Hematopoietic multipotent progenitor cell treated with erythropoietin and hydrocortisone succinate and interleukin-3 and kit ligand, for 15 days (in vitro differentiated cells): ENCODE results near the gene DUSP22.

Source experiments
- DNase-seq: peaks from one replicate; pipeline ENCODE4 v3.0.0-alpha.2; 2015; ENCODE audit warnings: low spot score

Gene DUSP22

DNA sequence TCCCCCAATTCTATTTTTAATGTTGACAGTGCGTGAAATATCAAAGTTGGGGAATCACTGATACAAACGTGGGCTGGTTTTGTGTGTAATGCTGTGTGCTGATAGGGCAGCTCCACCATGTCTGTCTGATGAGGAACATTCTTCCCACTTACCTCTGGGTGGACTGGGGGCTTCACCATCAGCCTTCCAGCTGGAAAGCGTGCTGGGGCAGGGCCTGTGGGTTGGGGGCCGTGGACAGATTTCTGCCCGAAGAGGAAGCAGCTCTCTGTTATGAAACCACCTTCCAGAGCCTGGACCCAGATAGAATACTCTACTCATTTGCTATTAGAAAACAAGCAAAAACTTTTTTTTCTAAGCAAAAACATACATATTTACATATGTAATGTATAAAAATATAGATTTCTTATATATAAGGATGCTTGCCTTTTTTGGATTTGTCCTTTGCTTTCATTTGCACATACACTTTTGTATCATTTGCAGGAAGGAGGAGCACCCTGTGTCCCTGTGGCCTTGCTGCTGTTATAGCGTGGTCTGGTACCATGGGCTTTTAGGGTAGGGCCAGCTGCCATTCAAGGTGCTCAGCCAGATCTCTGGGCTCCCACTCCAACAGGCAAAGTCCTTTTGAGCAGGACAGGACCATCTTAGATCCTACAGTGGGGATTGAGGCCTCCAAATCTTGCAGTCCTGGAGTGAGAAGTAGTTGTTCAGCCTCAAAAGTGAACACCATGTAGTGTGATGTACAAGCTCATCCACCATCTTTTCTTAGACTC is 48.1 kb downstream of the DUSP22 start:
- DNase-seq = no peak

- DNase-seq = peak; percentile 47
Observed at GRCh38 chr6:340991-341827, 48.9 kb downstream of the DUSP22 start.

DNA sequence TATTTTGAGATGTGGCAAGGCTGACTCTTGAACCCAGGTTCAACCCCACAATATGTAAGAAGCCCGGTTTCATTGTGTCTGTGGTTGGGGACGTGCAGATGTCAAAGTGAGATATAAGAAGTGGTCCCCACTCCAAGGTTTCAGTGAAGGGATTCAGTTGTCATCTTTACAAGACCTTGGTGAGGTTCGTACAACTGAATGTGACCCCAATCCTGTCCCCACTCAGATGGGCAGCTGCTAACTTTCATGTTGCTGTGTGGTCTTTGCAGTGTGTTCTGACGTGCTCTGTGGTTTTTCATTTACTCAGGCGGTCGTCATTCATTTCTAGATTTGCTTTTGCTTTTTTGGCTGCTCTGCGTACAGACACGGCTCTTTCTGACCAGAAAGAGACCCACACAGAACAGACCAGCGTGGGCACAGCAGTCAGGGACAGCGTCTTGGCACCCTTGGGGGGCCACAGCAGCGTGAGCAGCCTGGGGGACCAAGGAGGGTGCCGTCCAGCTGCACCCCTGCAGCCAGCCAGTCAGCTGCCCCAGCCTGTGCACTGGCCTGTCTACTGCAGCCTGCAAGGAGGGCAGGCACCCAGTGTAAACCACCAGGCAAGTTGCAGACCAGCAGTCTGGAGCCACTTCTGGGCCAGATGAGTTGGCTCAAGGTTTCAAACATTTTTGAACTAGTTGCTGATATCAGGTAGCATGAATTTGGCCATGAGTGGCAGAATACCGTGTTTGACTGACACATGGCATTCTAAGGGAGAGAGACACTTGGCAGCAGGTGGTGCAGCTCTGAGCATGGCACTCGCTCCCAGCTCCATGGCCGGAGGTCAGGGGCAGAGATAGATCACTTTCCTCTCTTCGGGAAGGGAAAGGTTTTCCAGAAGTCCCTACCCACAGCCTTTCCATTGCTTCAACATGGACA is 49.9 kb downstream of the DUSP22 start:
- no peak for DNase-seq

DNA sequence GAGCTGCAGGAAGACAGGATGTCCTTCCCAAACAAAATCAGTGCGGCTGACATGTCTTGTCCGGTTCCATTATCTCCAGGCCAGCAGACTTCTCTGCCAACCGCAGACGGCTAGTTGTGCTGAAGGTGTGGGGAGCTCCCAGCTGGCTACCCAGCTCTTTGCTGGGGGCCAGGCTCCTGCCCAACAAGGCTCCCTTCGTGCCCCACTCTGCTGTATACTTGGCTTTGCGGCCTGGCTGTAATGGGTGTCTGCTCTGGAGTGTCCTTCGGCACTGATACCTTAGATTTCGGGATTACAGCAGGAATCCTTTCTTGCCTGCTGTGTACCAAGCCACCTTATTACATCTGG is 50.5 kb downstream of the DUSP22 start:
- DNase-seq = no peak

GRCh38 chr6:343226-343935 is 51.1 kb downstream of the DUSP22 start:
- no peak for DNase-seq

- no peak for DNase-seq
Observed at GRCh38 chr6:343960-344815, 51.9 kb downstream of the DUSP22 start.

- no peak for DNase-seq
Observed at GRCh38 chr6:344816-345340, 52.6 kb downstream of the DUSP22 start.

- no peak for DNase-seq
Observed at GRCh38 chr6:345747-346385, 53.6 kb downstream of the DUSP22 start.

- no peak for DNase-seq
Observed at GRCh38 chr6:346386-347030, 54.2 kb downstream of the DUSP22 start.

GRCh38 chr6:347232-347631 is 54.9 kb downstream of the DUSP22 start:
- no peak for DNase-seq

- no peak for DNase-seq
Observed at GRCh38 chr6:347951-348859, 55.9 kb downstream of the DUSP22 start.

DNA sequence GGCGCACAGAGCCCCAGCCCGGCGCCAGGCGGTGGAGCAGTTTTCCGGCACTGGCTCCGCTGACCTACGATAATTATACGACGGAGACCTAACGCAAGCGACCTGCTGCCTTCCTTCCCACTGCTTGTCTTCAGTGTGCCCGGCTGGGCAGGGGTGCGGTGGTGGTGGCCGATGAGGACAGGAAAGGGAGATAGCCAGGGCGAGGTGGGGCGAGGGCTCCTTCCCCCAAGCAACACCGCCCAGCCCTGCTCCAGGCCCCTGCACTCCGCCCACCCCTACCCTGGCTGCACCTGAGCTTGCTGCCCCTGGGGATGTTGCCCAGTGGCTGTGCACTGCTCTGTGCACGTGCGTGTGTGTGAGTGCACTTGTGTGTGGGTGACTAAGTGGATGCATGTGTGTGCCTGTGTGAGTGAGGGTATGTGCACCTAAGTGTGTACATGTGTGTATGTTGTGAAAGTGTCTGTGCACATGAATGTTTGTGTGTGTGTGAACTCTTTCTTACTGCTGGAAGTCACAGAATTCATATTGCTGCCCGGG is 56.6 kb downstream of the DUSP22 start:
- DNase-seq = no peak

DNA sequence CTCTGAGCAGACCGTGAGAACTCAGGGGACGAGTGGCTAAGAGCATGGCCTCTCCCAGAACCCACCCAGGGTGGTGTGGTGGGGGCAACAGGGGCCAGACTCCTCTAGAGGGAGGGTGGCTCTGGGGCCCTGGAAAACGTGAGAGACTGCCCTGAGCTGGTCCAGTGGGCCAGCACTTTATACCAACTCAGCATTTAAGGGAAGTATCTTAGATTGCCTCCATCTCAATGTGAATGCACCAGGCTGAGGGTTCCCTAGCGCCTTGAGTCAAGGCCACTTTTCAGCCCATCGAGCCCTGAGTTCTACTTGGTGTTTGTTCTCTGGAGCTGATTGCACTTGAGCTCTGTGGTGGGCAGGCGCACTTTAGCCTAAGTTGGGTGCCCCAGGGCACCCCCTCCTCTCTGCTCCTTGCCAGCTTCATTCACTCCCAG is 57.2 kb downstream of the DUSP22 start:
- no peak for DNase-seq

GRCh38 chr6:350371-350770 is 58.1 kb downstream of the DUSP22 start:
- DNase-seq = no peak

DNA sequence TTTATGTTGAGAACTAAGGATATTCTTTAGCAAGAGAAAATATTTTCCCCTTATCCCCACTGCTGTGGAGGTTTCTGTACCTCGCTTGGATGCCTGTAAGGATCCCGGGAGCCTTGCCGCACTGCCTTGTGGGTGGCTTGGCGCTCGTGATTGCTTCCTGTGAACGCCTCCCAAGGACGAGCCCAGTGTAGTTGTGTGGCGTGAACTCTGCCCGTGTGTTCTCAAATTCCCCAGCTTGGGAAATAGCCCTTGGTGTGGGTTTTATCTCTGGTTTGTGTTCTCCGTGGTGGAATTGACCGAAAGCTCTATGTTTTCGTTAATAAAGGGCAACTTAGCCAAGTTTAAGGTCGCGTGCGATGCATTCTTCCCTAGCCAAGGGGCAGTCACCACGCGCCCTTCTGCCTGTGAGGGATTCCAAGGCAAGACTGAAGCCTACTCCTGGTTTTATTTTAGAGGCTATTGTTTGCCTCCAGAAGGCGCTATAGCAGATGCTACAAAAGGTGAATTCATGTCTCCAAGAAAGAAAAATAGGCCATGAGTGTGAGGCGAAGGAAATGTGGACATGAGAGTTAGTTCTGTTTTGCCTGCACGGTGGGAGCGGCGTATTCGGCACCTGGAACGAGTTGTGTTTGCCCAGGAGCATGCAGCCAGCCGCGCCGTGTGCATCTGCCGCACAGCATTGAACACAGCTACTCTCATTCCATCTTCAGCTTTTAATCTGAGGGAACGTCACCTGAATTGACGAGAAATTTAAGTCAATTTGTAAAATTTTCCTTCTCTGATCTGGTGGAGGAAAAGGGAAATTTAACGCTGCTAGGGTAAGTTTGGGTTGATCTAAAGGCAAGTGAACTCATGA is 59.0 kb downstream of the DUSP22 start:
- DNase-seq = no peak

DNA sequence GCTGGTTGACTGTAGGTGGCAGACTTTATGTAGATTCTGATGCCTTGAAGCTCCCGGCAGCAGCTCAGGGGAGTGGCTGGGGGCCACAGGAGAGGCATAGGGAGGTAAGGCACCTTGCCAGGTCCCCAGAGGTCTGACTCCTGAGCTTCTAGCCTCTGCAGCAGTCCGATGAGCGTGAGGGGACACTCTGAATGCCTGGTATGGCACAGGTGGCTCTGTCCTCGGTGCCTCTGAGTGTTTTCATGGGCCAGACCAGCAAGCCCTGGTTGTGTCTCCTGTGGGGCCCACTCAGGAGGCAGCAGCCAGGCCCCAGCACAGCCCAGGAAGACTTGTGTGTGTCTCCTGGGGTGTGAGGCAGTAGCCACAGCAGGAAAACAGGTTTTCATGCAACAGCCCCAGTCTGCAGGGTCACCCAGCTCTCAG is 59.6 kb downstream of the DUSP22 start:
- DNase-seq = no peak

DNA sequence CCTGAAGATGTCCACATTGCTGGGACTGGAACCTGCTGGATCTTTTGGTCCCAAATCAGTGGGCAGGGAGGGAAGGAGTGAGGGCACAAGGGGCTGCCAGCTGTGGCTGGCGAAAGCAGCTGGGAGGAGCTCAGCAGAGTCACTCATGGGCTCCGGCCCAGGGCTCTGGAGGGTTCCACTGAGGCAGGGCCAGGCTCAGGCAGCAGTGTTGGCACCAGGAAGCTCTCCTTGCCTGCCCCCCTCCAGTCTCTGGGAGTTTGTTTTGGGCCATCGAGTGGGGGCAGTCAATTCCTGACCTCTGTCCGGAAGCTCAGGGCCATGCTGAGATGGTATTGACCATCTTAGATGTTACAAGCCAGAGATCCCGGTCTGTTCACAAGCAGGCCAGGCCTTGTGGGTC is 60.2 kb downstream of the DUSP22 start:
- no peak for DNase-seq
